ENCODE data around the gene NPEPPS. TPM values are rescaled to one million over a fixed set of nuclear protein-coding genes. Genes with fewer than 3 reads are reported as not detected.

NPEPPS gene
- total RNA-seq, 1 experiment from 2014 or later, result 342 TPM

GRCh38 chr17:47633996-47634395 lies 103.1 kb downstream of the NPEPPS start:
- no peaks in the 10 kb centered on the region for H3K9me3 Mint-ChIP-seq (ENCODE audit: low read depth, unreplicated experiment)
- no peak overlapping the region for H3K4me3 Mint-ChIP-seq (ENCODE audit: low read depth, unreplicated experiment)
- no peak for TF ChIP-seq CTCF (IDR thresholded peaks at IDR 0.05; ENCODE audit: unreplicated experiment)
- no peaks in the 10 kb centered on the region for H3K27me3 Mint-ChIP-seq (ENCODE audit: unreplicated experiment)
- intact Hi-C loops (cut with micrococcal nuclease; ENCODE audit: unreplicated experiment), result no loop called here
- no peak for DNase-seq
- H3K36me3 Mint-ChIP-seq (ENCODE audit: insufficient read depth, unreplicated experiment), result peaks cover 9% of the 10 kb centered on the region
- H3K4me1 Mint-ChIP-seq (ENCODE audit: low read depth, unreplicated experiment), result no peaks in the 10 kb centered on the region
- no peak overlapping the region for H3K27ac Mint-ChIP-seq (ENCODE audit: unreplicated experiment)
- CTCF ChIA-PET, result interaction anchor here (0.7 to 1.5 kb wide), 2 partner anchors 12 to 335 kb away, joined by 5 to 6 read pairs; no protein-coding TSS in a partner anchor
- no TSS peak for BruUV-seq (replicated peaks)

- Mint-ChIP-seq H3K4me1 (ENCODE audit: low read depth, unreplicated experiment) (no peaks in the 10 kb centered on the region), H3K4me3 (ENCODE audit: low read depth, unreplicated experiment) (no peak overlapping the region), H3K27ac (ENCODE audit: unreplicated experiment) (no peak overlapping the region), H3K27me3 (ENCODE audit: unreplicated experiment) (no peaks in the 10 kb centered on the region), H3K36me3 (ENCODE audit: insufficient read depth, unreplicated experiment) (peaks cover 9% of the 10 kb centered on the region), H3K9me3 (ENCODE audit: low read depth, unreplicated experiment) (no peaks in the 10 kb centered on the region)
- intact Hi-C loops (cut with micrococcal nuclease; ENCODE audit: unreplicated experiment), result no loop called here
- DNase-seq, result no peak
- CTCF ChIA-PET, result interaction anchor here (0.7 to 0.8 kb wide), 2 partner anchors 11 to 14 kb away, joined by 3 read pairs; no protein-coding TSS in a partner anchor
- no TSS peak for BruUV-seq (replicated peaks)
- no peak for TF ChIP-seq CTCF (IDR thresholded peaks at IDR 0.05; ENCODE audit: unreplicated experiment)
Measured at GRCh38 chr17:47634870-47635269, 104.0 kb downstream of the NPEPPS start.

- Mint-ChIP-seq H3K27me3 (ENCODE audit: unreplicated experiment) (no peaks in the 10 kb centered on the region), H3K9me3 (ENCODE audit: low read depth, unreplicated experiment) (no peaks in the 10 kb centered on the region), H3K27ac (ENCODE audit: unreplicated experiment) (no peak overlapping the region), H3K36me3 (ENCODE audit: insufficient read depth, unreplicated experiment) (peaks cover 9% of the 10 kb centered on the region), H3K4me1 (ENCODE audit: low read depth, unreplicated experiment) (no peaks in the 10 kb centered on the region), H3K4me3 (ENCODE audit: low read depth, unreplicated experiment) (no peak overlapping the region)
- CTCF ChIA-PET, result interaction anchor here (0.7 to 0.8 kb wide), 2 partner anchors 10 to 13 kb away, joined by 3 read pairs; no protein-coding TSS in a partner anchor
- intact Hi-C loops (cut with micrococcal nuclease; ENCODE audit: unreplicated experiment), result no loop called here
- TF ChIP-seq CTCF (IDR thresholded peaks at IDR 0.05; ENCODE audit: unreplicated experiment), result no peak
- no peak for DNase-seq
- no TSS peak for BruUV-seq (replicated peaks)
Measured at GRCh38 chr17:47635734-47636133, 104.8 kb downstream of the NPEPPS start.

GRCh38 chr17:47636273-47637030 lies 105.5 kb downstream of the NPEPPS start:
- TF ChIP-seq CTCF (IDR thresholded peaks at IDR 0.05; ENCODE audit: unreplicated experiment), result no peak
- Mint-ChIP-seq H3K36me3 (ENCODE audit: insufficient read depth, unreplicated experiment) (peaks cover 9% of the 10 kb centered on the region), H3K4me1 (ENCODE audit: low read depth, unreplicated experiment) (no peaks in the 10 kb centered on the region), H3K27me3 (ENCODE audit: unreplicated experiment) (no peaks in the 10 kb centered on the region), H3K4me3 (ENCODE audit: low read depth, unreplicated experiment) (no peak overlapping the region), H3K9me3 (ENCODE audit: low read depth, unreplicated experiment) (no peaks in the 10 kb centered on the region), H3K27ac (ENCODE audit: unreplicated experiment) (no peak overlapping the region)
- intact Hi-C loops (cut with micrococcal nuclease; ENCODE audit: unreplicated experiment), result no loop called here
- CTCF ChIA-PET, result no interaction called here
- no peak for DNase-seq
- no TSS peak for BruUV-seq (replicated peaks)

Measured in Calu3 (cell line).